Hepatocyte (in vitro differentiated cells): ENCODE results near the gene ESRRG.

Experiments used
- EZH2 ChIP-seq: fragments of 200-600 bp; sonication (generic); IDR thresholded peaks from 2 replicates; pipeline ENCODE4 v1.6.1; 2016; ENCODE audit warnings: antibody characterized with exemption, mild to moderate bottlenecking, borderline replicate concordance
- EZH2phosphoT487 ChIP-seq: fragments of 200-600 bp; sonication (generic); IDR thresholded peaks from one replicate; pipeline ENCODE4 v1.6.1; 2018; ENCODE audit warnings: antibody characterized with exemption, mild to moderate bottlenecking, low read depth, moderate library complexity; ENCODE audit not compliant: unreplicated experiment, severe bottlenecking
- TF ChIP-seq, protein P1 (sequence below): fragments of 200-600 bp; sonication (generic); IDR thresholded peaks from 2 replicates; pipeline ENCODE4 v1.5.1; 2016; ENCODE audit warnings: antibody characterized with exemption, mild to moderate bottlenecking; ENCODE audit not compliant: poor library complexity

DNA sequence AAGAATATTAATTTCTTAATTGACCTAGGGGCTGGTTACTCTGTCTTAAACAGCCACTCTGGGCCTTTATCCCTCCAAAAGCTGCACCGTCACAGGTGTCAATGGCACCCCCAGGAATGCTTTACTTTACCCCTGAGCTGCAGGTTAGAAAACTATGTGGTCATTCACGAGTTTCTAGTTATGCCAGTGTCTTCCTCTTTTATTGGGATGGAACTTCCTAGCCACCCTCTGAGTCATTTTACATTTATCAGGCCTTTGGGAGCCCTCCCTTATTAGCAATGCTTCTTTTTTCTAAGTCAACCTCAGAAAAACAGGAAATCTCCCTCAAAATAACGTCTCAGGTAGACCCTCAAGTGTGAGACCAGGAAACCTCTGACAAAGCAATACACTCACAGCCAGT lies 240.6 kb downstream of the ESRRG start:
- TF ChIP-seq, protein P1, sequence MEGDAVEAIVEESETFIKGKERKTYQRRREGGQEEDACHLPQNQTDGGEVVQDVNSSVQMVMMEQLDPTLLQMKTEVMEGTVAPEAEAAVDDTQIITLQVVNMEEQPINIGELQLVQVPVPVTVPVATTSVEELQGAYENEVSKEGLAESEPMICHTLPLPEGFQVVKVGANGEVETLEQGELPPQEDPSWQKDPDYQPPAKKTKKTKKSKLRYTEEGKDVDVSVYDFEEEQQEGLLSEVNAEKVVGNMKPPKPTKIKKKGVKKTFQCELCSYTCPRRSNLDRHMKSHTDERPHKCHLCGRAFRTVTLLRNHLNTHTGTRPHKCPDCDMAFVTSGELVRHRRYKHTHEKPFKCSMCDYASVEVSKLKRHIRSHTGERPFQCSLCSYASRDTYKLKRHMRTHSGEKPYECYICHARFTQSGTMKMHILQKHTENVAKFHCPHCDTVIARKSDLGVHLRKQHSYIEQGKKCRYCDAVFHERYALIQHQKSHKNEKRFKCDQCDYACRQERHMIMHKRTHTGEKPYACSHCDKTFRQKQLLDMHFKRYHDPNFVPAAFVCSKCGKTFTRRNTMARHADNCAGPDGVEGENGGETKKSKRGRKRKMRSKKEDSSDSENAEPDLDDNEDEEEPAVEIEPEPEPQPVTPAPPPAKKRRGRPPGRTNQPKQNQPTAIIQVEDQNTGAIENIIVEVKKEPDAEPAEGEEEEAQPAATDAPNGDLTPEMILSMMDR = no peak
- no peak for TF ChIP-seq EZH2phosphoT487
- no peak for TF ChIP-seq EZH2
